Stimulated activated CD8-positive, alpha-beta memory T cell treated with anti-CD3 and anti-CD28 coated beads, Interleukin-4, amount 100 ng/mL, for 1 hour (primary cell): ENCODE results near the gene METTL4.
"Not testable (repeated sequence)": the region's sequence is repeated elsewhere in the genome, so short reads cannot be mapped to it uniquely, and the experiment has no call there.

Experiments
- DNase-seq, 2 donors: peaks; one replicate each; pipeline ENCODE4 v3.0.0-alpha.2; 2020; ENCODE audit warnings: low read depth in 2 of 2, low spot score in 1 of 2

METTL4 gene

GRCh38 chr18:2568129-2568528 is 3.2 kb downstream of the METTL4 start:
- no peak for DNase-seq

- DNase-seq: no peak
Measured at GRCh38 chr18:2564373-2564772, 6.9 kb downstream of the METTL4 start.

GRCh38 chr18:2559249-2559648 is 12.1 kb downstream of the METTL4 start:
- no peak for DNase-seq

- no peak for DNase-seq
Measured at GRCh38 chr18:2557536-2557935, 13.8 kb downstream of the METTL4 start.

- no peak for DNase-seq
Measured at GRCh38 chr18:2555895-2556294, 15.4 kb downstream of the METTL4 start.

GRCh38 chr18:2554696-2555095 is 16.6 kb downstream of the METTL4 start:
- no peak for DNase-seq

- no peak for DNase-seq
Measured at GRCh38 chr18:2551425-2551824, 19.9 kb downstream of the METTL4 start.

GRCh38 chr18:2549462-2549861 is 21.8 kb downstream of the METTL4 start:
- DNase-seq: no peak

GRCh38 chr18:2547477-2548087 is 23.7 kb downstream of the METTL4 start:
- DNase-seq: no peak

- no peak for DNase-seq
Measured at GRCh38 chr18:2545155-2545554, 26.1 kb downstream of the METTL4 start.

GRCh38 chr18:2541925-2542563 is 29.3 kb downstream of the METTL4 start:
- DNase-seq: not testable (repeated sequence)

GRCh38 chr18:2540575-2540974 is 30.7 kb downstream of the METTL4 start:
- no peak for DNase-seq

GRCh38 chr18:2538844-2539243 is 32.5 kb downstream of the METTL4 start:
- no peak for DNase-seq

- no peak for DNase-seq
Measured at GRCh38 chr18:2538236-2538635, 33.1 kb downstream of the METTL4 start.

- no peak for DNase-seq
Measured at GRCh38 chr18:2537296-2537695, 34.0 kb downstream of the METTL4 start.

- DNase-seq: no peak
Measured at GRCh38 chr18:2536493-2536892, 34.8 kb downstream of the METTL4 start.

- DNase-seq: no peak
Measured at GRCh38 chr18:2536063-2536462, 35.2 kb downstream of the METTL4 start.

GRCh38 chr18:2535419-2535910 is 35.8 kb downstream of the METTL4 start:
- DNase-seq: no peak

- no peak for DNase-seq
Measured at GRCh38 chr18:2534906-2535305, 36.4 kb downstream of the METTL4 start.

- no peak for DNase-seq
Measured at GRCh38 chr18:2532797-2533196, 38.5 kb downstream of the METTL4 start.

GRCh38 chr18:2531751-2532150 is 39.6 kb downstream of the METTL4 start:
- DNase-seq: no peak

GRCh38 chr18:2529154-2529553 is 42.2 kb downstream of the METTL4 start:
- no peak for DNase-seq

- no peak for DNase-seq
Measured at GRCh38 chr18:2526329-2526728, 45.0 kb downstream of the METTL4 start.
